CD4-positive, alpha-beta T cell treated with Interferon gamma for 1 hour (primary cell): ENCODE data around the gene PODXL2.
"Not testable (repeated sequence)": the region's sequence is repeated elsewhere in the genome, so short reads cannot be mapped to it uniquely, and the experiment has no call there.

Experiments
- DNase-seq: peaks from one replicate; pipeline ENCODE4 v3.0.0-alpha.2; 2020

PODXL2 gene

DNA sequence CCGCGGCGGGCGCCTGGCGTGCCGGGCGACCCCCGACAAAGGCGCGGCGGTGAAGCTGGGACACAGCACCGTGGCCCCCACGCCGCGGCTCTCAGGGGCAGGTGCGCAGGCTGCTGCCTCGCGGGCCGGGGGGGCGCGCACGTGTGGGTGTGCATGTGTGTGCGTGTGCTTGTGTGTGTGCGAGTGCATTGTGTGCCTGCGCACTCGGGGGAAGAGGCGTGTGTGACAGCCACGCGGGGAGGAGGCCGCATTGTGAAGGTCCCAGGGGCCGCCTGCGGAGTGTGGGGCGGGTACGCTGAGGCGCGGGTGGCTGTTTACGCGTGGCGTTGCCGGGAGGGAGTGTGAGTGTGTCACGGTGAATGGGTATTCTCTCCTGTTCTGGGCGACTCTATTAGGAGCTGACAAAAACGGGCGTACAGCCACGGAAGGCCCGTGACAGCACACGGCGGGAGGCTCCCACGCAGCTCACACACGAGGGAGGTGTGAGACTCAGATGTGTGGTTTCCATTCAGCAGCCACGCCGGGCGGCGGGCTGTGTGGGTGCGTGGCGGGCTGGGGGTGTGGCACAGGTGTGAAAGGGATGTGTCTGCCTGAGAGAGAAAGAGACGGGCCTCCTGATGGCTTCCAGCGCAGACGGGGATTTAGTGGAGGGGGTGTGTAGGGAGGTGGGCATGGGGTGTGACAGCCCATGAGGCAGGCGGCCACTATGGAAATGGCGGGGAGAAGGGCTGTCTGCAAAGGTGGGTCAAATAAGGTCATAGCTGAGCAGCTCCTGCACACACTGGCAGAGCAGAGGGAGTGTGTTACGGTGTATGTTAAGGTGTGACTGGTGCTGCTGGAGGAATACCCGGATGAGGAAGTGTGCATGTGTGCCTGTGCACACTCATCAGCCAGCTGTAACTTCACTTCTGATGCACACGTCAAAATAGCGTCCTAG lies 750 bp downstream of the PODXL2 start:
- DNase-seq, result peak; percentile 39

GRCh38 chr3:127630811-127631714 lies 2.1 kb downstream of the PODXL2 start:
- DNase-seq, result no peak

DNA sequence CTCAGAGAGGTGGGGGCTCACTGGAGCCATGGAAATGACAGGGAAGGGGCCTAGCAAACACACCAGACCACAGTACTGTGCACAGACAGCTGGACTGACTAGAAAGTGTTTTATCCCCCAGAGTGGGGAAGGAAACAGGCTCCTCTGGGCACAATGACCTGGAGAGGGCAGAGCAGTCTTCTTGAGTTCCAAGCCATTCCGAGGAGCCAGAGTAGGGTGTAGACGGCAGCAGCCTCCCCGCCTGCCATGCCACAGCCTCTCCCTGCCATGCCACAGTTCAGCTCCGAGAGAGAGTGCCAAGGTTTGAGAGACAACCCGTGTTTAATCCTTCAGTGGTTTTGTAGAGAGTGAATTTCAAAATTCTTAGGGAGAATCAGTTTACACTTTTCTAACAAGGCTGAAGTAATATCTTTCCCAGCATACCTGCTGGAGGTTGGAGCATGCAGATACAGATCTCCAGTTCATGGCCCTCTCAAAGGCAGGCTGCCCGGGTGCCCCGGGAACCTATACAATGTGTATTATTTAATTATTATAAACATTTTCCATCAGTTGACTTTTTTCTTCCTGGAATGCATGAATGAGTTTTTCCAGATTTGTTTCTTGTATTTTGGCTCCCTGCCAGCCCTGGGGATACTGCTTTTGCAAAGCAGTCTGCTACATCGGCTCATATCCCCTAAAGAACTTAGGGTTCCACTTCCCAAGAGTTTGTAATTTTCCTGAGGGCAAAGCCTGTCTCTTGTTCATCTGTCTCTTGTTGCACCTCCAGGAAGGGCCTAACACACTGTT lies 3.2 kb downstream of the PODXL2 start:
- DNase-seq, result no peak

- no peak for DNase-seq
These were observed 5.7 kb downstream of the PODXL2 start for GRCh38 chr3:127634653-127635052.

- DNase-seq, result peak; percentile 13
These were observed 8.6 kb downstream of the PODXL2 start for GRCh38 chr3:127637546-127637945.

DNA sequence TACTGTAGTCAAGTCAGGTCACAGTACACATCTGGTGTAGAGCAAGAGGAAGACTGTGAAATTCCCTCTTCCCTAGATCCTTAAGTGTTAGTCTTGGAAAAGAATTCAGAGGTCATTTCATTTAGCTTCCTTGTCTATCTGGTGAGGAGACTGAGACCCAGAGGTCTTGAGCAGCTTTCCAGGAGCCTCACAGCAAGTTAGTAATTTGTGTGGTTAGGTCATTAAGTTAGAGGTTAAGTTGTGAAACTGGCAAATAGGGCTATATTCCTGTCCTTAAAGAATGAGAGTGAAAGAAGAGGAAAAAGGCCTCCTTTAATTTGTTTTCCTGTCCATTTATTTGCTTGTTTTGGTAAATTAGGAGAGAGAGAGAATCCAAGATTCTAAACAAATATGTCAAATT lies 9.0 kb downstream of the PODXL2 start:
- DNase-seq, result no peak

GRCh38 chr3:127639173-127640041 lies 10.4 kb downstream of the PODXL2 start:
- DNase-seq, result no peak

- no peak for DNase-seq
These were observed 11.0 kb downstream of the PODXL2 start for GRCh38 chr3:127640042-127640355.

- no peak for DNase-seq
These were observed 15.8 kb downstream of the PODXL2 start for GRCh38 chr3:127644641-127645370.

- no peak for DNase-seq
These were observed 16.5 kb downstream of the PODXL2 start for GRCh38 chr3:127645371-127646015.

DNA sequence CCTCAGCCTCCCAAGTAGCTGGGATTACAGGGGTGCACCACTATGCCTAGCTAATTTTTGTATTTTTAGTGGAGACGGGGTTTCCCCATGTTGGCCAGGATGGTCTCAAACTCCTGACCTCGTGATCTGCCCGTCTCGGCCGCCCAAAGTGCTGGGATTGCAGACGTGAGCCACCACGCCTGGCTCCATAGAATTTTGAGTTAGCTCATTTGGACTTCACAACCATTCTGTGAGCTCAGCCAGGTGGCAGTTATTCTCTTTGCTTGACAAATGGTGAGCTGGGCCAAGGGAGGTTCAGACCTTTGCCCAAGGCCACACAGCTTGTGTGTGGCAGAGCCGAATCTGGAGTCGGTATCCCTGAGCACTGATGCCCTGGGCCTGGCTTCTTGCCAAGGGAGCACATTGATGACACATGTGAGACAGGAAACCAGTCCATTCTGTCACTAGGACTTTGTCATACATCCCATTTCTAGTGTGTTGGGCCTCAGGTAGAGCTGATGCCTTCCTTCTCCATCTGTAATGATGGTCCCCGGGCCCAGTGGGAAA lies 17.6 kb downstream of the PODXL2 start:
- no peak for DNase-seq

DNA sequence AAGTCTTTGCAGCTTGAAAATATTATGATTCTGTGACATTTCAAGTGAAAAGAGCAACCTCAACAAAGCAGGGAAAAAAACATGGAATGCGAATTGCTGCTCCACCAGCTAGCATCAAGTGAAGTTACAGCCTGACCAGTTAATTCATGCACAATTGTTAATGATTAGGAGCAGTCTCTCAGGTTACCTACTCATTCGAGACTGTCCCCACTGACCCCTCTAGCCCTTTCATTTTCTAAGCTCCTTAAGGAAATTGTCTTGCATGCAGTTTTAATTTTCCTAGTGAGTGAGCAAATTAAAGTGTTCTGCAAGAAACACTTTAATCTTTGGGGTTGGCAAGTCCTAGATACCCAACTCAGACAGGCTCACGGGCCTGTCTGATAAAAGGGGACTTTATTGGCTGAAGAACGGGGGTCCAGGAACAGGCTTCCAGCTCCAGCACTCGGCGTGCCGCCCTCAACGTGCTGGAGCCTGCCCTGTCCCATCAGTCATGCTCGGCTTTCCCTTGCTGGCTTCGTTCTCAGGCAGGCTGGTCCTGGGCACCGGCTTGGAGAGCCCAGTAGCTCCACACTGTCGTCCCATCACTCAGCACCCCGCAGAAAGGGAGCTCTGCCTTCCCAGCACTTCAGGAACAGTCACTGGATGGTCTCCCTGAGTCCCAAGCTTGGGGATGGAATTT lies 18.3 kb downstream of the PODXL2 start:
- DNase-seq, result no peak

DNA sequence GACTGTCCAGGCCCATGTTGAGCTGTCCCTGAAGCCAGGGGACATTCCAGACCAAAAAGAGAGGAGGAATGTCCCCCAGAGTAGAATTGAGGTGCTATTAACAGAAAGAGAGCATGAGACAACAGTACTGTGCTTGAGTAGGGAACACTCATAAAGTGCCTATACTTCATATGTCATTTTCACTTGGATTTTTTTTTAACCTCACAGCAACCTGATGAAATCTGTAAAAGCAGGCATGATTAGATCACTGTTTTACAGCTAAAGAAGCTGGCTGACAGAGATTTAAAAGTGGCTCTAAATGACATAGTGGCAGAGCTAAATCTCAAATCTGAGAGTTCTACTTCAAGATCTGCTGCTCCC lies 18.8 kb downstream of the PODXL2 start:
- DNase-seq, result no peak

GRCh38 chr3:127650236-127650635 lies 21.3 kb downstream of the PODXL2 start:
- no peak for DNase-seq

GRCh38 chr3:127651516-127652172 lies 22.7 kb downstream of the PODXL2 start:
- DNase-seq, result no peak

- peak; percentile 27 for DNase-seq
These were observed 23.4 kb downstream of the PODXL2 start for GRCh38 chr3:127652246-127652995.

DNA sequence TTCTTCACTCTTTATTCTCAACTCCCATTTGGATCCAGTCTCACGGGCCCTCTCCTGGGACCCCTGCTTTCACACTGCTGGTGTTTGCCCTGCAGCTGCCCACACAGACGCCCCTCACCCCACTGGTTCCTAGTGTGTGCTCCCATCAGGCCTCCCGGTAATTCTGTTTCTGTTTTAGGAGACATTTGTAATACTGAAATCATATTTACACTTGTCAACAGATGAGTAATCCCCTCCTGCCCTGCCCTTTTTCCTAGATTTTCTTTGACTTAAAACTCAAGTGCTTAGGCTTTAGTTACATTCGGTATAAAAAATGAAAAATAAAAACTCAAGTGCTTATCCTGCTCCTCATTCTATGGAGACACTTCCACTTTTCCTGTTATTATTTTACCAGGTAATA lies 25.4 kb downstream of the PODXL2 start:
- DNase-seq, result no peak

DNA sequence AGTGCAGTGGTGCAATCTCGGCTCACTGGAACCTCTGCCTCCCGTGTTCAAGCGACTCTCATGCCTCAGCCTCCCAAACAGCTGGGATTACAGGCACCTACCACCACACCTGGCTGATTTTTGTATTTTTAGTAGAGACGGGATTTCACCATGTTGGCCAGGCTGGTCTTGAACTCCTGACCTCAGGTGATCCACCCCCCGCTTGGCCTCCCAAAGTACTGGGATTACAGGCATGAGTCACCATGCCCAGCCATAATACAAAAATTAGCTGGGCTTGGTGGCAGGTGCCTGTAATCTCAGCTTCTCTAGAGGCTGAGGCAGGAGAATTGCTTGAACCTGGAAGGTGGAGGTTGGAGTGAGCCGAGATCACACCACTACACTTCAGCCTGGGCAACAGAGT lies 26.0 kb downstream of the PODXL2 start:
- DNase-seq, result not testable (repeated sequence)

DNA sequence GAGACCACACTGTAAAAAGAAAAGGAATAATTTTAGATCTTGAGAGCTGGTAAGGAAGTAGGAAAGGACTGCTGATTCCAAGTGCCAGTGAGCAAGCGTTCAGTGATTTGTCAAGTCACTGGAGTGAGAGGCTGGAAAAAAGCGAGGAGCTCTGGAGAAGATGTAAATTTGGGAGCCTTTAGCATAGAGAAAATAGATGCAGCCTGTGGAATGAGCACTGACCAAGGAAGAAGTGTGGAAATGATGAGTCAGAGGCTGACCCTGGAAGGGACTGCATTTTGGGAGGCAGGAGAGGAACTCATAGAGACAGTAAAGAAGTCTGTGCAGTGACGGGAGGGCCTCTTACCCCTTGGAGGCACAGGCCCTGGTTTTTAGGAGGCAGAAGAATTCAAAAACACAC lies 26.7 kb downstream of the PODXL2 start:
- DNase-seq, result no peak
